ENCODE measurements around the gene E4F1.

- TF ChIP-seq CTCF (conservative IDR thresholded peaks at IDR 0.05 in 1 of 2, IDR thresholded peaks at IDR 0.05 in 1 of 2; ENCODE audit: extremely low read depth in 1 of 2, insufficient read depth in 1 of 2, low read depth in 1 of 2, low read length in 2 of 2) (no peak), EZH2 (IDR thresholded peaks at IDR 0.05; ENCODE audit: borderline replicate concordance, low read length) (no peak)
Observed at GRCh38 chr16:2229632-2230250, 6.3 kb downstream of the E4F1 start.
